Tongue (tissue), 2 donors: Measurements from ENCODE around the gene FITM1. TPM values are rescaled to one million over a fixed set of nuclear protein-coding genes. Genes with fewer than 3 reads are reported as not detected.
"Not testable (repeated sequence)": the region's sequence is repeated elsewhere in the genome, so short reads cannot be mapped to it uniquely, and the experiment has no call there.

Experiments used
- DNase-seq: peaks from one replicate; pipeline ENCODE4 v3.0.0-alpha.2; 2015
- total RNA-seq: library from RNA; depleted of rRNA; stranded (reverse); fragments of >200 nt; gene quantifications from one replicate; pipeline ENCODE4 v1.2.3, GENCODE V29; 2014

Gene FITM1
- total RNA-seq, 1 donor from 2014 or later, result 132 TPM

DNA sequence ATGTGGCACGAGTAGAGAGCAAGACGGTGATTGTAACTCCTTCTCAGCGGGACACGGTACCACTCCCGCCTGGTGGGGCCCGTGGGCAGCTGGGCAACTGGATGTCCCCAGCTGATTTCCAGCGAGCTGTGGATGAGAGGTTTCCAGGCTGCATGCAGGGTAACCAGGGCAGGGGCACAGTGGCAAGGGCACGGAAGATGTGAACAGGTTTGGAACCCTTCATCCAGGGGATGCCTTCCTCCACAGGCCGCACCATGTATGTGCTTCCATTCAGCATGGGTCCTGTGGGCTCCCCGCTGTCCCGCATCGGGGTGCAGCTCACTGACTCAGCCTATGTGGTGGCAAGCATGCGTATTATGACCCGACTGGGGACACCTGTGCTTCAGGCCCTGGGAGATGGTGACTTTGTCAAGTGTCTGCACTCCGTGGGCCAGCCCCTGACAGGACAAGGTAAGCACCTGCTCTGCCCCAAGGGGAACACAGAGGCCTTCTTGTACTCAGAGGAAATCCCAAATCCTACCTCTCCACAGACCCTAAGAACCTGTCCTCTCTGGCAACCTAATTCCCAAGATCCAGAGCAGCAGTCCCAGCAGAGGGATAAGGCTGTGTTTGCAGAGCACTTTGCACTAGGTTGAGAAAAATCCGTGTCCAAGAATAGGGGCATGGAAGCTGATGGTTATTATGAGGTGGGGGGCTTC, 32.1 kb upstream of the FITM1 start:
- DNase-seq, result no peak

DNA sequence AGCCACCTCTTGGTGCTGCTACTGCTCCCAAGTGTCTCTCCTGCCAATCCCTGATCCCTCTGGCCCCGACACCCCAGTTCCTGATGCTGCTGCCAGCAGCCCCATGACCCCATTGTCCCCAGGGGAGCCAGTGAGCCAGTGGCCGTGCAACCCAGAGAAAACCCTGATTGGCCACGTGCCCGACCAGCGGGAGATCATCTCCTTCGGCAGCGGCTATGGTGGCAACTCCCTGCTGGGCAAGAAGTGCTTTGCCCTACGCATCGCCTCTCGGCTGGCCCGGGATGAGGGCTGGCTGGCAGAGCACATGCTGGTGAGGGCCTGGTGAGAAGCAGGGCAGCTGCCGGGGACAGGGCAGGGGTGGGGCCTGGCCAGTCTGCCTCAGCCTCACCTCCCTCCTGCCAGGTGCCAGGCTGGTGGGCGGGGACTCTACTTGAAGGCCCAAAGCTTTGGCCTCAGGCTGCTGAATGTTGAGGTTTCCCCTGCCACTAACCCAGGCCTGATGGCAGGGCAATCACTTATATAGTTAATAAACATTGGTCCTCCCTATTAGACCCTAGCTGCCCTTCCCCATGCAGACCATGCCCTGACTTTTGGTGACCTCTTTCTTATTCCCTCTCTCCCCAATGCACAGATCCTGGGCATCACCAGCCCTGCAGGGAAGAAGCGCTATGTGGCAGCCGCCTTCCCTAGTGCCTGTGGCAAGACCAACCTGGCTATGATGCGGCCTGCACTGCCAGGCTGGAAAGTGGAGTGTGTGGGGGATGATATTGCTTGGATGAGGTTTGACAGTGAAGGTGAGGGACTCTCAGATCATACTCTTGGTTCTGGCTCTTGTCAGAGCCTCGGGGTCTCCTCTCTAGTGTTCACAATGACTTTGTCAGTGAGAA, 31.3 kb upstream of the FITM1 start:
- DNase-seq, result no peak

DNA sequence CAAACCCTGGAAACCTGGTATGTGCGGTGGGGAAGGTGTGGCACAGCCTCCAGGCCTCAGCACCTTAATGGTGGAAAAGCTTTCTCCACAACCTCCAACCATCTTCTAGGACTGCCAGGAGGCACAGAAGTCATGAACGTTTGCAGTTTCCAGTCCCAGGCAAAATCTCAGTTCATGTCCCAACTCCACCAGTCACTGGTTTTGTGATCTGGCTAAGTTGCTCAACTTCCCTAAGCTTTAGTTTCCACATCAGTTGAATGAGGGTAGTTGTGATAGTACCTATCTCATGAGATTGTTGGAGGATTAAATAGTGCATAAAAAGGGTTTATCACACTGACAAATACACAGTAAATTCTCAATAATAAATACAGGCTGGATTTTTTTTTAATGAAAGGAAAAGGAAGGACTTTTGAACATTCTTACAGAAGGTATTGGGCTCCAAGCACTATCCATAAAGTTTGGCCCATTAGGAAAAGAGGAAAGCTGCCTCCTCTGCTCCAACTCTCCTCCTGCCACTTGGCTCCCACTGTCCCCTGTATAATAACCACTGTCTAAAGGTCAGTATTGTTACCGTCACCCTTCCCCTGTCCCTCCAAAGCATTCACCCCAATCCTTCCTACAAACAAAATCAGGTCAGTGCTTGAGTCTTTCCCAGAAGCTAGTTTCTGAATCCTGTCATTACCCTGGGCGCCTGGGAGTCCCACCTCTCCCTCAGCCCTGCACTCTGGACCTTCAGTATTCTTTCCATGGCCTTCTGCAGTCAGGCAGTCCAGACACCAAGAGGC, 30.1 kb upstream of the FITM1 start:
- DNase-seq, result no peak

DNA sequence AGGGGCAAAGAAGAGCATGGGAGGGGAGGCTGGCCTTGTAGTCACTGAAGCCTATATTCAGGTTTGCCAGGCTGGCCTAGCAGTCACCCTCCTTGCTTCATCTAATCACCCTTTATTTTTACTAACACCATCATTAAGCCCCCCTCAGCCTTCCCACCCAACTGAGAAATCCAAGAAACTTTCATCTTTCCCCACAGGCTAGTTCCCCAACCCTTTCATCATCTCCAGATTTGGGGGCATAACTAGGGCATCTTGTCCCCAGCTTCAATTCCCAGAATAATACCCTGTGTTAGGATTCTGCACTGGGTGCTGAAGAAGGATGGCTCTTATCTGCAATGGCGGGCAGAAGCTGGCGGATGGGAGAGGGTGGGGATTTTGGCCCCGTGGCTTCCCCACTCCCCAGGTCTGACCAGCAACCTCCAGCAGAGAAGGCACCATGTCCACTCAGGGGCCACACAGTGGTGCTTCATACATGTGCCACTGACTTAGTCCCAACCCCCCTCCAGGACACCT, 29.4 kb upstream of the FITM1 start:
- no peak for DNase-seq

GRCh38 chr14:24102357-24103048, 28.0 kb upstream of the FITM1 start:
- no peak for DNase-seq

DNA sequence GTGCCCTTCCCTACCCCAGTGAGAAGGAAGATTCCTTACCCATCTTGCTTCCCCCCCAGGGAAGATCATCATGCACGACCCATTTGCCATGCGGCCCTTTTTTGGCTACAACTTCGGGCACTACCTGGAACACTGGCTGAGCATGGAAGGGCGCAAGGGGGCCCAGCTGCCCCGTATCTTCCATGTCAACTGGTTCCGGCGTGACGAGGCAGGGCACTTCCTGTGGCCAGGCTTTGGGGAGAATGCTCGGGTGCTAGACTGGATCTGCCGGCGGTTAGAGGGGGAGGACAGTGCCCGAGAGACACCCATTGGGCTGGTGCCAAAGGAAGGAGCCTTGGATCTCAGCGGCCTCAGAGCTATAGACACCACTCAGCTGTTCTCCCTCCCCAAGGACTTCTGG, 27.0 kb upstream of the FITM1 start:
- no peak for DNase-seq

DNA sequence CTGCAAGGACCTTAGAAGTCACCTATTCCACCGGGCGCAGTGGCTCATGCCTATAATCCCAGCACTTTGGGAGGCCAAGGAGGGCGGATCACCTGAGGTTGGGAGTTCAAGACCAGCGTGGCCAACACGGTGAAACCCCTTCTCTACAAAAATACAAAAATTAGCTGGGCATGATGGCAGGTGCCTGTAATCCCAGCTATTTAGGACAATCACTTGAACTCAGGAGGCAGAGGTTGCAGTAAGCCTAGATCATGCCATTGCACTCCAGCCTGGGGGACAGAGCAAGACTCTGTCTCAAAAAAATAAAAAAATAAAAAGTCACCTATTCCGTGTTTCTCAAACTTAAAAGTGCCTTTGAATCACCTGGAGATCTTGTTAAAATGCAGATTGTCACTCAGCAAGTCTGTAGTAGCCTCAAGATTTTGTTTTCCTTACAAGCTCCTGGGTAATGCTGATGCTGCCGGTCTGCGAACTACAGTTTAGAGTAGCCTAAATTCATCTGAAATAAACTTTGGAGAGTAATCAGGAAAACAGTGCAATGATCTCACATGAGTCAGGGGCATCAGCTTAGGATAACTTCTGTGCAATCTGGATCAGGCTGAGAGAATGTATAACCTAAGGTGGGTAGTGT, 24.7 kb upstream of the FITM1 start:
- not testable (repeated sequence) for DNase-seq

- DNase-seq, result no peak
Observed at GRCh38 chr14:24106672-24107271, 23.7 kb upstream of the FITM1 start.

DNA sequence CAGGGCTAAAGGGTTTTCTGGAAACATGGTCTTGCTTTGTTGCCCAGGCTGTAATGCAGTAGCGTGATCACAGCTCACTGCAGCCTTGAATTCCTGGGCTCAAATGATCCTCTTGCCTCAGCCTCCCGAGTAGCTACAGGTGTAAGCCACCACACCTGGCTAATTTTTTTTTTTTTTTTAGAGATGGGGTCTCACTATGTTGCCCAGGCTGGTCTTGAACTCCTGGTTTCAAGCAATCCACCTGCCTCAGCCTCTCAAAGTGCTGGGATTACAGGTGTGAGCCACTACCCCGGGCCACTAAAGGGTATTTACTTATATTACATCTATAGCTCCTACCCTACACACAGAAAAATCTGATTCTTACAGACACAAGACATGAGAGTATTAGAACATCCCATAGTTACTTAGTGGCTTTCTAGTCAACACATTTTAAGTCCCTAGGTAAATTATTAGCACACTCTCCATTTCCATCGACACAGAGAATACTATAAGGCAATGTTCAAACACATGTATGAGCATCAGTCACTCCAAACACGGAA, 22.1 kb upstream of the FITM1 start:
- no peak for DNase-seq

GRCh38 chr14:24110060-24110459, 20.4 kb upstream of the FITM1 start:
- DNase-seq, result no peak

GRCh38 chr14:24110523-24110922, 19.9 kb upstream of the FITM1 start:
- DNase-seq, result no peak

DNA sequence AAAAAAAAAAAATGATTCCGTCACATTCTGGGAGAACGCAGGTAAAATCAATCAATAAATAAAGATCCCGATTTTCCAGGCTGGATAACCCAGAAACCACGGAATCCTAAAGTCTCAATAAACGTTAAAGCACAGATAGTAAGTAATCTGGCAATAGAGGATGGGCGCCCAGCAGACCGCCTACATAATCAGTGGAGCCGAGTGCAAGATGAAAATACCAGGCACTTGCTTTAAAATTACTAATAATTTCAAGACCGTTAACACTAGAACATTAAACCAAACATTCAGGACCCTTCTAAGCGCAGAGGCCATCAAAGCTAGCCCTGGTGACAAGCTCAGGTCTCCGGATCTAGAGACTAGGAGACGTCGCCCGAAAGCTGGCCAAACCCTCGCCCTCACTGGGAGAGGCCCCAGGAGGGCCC, 17.1 kb upstream of the FITM1 start:
- no peak for DNase-seq

- DNase-seq, result peak; percentile 93
Observed at GRCh38 chr14:24113801-24114531, 16.5 kb upstream of the FITM1 start.

GRCh38 chr14:24114532-24115421, 15.7 kb upstream of the FITM1 start, which contains the start of the genes DCAF11 and NRL:
Gene DCAF11 (plus strand): TSS chr14:24114777. CDS start chr14:24115595, 818 bp downstream.
Gene NRL (minus strand): TSS chr14:24114949. CDS start chr14:24082848, 32,101 bp downstream.
- peak; percentile 100 for DNase-seq

DNA sequence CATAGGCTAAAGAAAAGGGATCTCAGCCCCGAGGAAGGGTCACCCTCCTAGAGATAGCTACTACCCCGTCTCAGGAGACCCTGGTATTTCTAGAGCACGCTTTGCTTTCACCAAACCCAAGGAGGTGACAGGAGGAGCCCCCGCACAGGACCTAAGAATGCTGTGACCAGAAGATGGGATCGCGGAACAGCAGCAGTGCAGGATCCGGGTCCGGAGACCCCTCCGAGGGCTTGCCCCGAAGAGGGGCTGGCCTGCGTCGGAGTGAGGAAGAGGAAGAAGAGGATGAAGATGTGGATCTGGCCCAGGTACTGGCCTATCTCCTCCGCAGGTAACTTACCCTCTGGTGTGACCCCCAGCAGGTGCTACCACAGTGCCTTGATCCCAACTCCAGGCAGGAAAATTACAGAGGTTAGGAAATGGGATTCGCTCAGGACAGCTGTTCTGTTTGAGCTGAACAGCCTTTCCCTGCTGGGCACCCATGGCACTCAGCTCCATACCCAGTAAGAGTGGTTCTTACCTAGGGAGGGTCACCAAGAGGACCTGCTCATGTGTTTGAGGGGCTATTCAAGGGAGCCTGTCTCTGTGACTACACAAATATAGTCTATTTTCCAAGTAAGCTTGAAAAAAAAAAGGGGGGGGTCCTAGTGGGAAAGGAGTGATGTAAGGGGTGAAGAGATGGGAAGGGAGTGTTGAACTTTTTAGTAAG, 14.9 kb upstream of the FITM1 start:
- no peak for DNase-seq

DNA sequence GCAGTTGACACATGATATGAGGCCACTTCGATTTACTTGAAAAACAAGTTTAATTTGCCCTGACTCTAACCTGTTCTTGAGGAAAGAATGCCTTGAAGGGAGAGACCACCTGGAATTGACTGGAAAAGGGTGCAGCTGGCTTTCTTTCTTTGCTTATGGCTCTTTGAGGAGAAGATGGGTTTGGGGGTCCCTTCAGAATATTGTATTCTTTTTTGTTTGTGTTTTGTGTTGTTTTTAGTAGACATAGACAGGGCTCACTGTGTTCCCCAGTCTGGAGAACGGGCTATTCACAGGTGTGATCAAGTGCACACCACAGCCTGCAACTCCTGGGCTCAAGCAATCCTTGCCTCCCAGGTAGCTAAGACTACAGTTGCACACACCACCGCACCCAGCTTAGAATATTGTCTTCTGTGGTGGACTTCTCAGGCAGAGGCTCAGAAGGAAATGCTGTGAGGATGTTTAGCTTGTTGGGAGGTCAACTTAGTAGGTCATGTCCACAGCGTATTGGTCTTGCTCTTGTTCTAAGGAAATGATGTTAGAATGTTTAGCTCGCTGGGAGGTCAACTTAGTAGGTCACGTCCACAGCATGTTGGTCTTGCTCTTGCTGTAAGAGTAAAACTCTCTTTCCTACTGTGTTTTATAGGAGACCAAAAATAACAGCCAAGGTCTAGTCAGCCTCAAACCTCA, 14.2 kb upstream of the FITM1 start:
- no peak for DNase-seq

- DNase-seq, result no peak
Observed at GRCh38 chr14:24117179-24117578, 13.3 kb upstream of the FITM1 start.
